Dermis blood vessel endothelial cell (primary cell): Measurements from ENCODE around the gene OR2A1. TPM values are rescaled to one million over a fixed set of nuclear protein-coding genes. Genes with fewer than 3 reads are reported as not detected.
"Not testable (repeated sequence)": the region's sequence is repeated elsewhere in the genome, so short reads cannot be mapped to it uniquely, and the experiment has no call there.

Source experiments
- DNase-seq: peaks from one replicate; pipeline ENCODE4 v3.0.0; 2010
- total RNA-seq: library from RNA; depleted of rRNA; stranded (reverse); fragments of >200 nt; gene quantifications from 2 replicates; pipeline ENCODE4 v1.2.3, GENCODE V29; 2014

The OR2A1 gene, protein sequence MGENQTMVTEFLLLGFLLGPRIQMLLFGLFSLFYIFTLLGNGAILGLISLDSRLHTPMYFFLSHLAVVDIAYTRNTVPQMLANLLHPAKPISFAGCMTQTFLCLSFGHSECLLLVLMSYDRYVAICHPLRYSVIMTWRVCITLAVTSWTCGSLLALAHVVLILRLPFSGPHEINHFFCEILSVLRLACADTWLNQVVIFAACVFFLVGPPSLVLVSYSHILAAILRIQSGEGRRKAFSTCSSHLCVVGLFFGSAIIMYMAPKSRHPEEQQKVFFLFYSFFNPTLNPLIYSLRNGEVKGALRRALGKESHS
- not detected in 2 replicates for total RNA-seq

DNA sequence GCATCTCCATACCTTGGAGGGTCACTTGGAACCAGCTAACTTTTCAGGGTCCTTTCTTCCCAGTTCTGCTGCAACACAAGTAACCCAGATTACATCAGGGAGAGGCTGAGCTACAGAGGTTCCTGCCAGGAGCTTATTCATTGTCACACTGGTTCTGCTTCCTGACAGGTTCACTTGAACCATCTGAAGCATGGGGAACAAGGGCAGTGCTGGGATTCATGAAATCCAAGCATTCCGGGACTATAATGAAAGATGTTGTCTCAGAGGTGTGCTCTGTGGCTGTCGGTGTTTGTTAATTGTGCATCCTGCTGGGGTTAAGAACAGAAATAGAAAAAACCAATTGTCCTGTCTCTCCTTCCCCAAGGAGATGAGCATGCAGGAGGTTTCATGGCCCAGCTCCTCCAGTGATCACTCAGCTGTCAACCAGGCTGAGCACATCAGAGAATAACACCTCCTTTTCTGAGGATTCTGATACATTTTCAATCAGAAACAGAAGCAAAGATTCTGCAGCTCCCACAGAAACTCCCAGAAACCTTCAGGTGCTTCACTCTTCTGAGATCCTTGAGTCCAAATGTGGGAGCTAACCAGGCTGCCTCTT lies at the start of gene OR2A1:
Gene OR2A1 (plus strand): TSS at position 548 of the 598 bp plus-strand sequence. CDS start 5,706 bp downstream, outside the sequence.
- not testable (repeated sequence) for DNase-seq

DNA sequence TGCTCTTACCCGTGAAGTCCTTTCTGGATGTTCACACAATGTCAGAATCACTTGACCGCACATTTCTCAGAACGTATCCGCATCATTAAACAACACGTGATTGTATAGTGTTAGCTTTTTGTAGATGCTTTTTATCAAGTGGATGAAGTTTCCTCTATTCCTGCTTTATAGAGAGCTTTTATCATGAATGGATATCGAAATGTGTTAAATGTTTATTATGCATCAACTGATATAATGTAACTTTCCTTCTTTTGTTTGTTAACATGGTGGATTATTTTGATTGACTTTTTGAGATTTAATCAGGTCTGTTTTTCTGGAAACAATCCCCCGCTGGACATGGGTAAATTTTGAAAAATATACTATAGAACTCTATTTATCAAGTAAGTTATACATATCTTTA lies 47.5 kb upstream of the OR2A1 start, which contains the start of gene OR2A7:
Gene OR2A7 (minus strand): TSS at position 101 of the 400 bp plus-strand sequence. CDS start 5,164 bp downstream, outside the sequence.
- not testable (repeated sequence) for DNase-seq

DNA sequence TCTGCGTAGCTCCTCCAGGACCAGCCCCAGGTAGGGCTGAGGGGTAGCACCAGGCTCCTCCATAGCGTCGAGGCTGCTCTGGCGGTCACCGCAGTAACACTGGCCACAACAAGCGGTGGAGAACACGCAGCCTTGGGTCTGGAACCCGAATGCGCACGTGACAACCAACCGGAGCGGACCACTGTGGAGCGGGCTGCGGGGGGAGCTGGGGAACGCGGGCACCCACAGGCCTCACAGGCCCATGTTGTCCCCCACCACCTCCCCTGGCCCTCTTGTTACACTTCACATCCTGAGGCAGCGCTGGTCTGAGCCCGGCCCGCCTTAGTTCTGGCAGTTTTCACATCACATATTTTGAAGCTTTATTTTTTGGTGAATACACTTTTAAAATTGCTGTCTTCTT lies 43.0 kb upstream of the OR2A1 start, which contains the start of gene CTAGE8:
Gene CTAGE8 (minus strand): TSS at position 101 of the 400 bp plus-strand sequence. CDS start 38 bp downstream, at position 63.
- not testable (repeated sequence) for DNase-seq

DNA sequence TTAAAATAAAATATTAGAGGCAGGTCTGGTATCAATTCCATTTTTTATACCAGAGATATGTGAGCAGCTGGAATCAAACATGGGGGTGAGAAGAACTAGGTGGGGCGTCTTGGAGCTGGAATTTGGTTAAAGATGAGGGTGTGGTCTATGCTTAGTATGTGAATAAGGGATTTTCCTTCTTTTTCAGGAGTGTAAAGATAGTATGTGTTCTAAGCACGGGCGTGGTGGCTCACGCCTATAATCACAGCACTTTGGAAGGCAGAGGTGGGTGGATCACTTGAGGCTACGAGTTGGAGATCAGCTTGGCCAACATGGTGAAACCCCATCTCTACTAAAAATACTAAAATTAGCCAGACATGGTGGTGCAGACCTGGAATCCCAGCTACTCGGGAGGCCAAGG lies 36.9 kb upstream of the OR2A1 start:
- DNase-seq = not testable (repeated sequence)

DNA sequence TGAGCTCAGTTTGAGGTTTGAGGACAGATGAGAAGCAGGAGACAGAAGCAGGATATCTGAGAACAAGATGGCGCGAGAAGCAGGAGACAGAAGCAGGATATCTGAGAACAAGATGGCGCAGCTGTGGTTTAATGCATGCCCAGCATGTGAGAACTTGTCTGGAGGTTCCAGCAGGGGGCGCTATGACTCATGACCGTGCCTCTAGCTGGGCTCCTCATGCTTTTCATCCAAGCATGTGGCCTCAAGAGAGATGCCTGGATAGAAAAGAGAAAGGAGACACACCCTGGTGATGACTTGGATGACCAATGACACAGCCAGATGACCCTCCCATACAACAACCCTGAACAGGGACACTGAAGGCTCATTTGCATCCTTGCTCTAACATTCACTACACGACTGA lies 32.2 kb upstream of the OR2A1 start:
- not testable (repeated sequence) for DNase-seq

DNA sequence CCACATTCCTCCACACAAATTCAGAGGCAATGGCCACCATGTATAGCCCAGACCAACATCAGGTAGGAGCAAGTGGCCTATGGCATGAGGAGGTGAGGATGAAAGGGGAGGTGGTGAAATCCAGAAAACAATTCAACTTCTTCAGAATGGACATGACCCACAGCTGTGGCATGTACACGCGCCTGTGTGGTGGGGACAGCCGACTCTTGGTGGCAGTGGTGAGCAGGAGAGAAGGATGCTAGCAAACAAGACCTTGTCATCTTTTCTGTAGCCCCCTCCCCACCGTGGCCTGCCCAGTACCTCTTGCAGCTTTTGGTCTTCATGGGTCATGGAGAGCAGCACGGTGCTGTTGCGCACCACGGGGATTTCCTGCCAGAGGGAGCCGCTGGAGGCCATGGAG lies 30.2 kb upstream of the OR2A1 start:
- DNase-seq = not testable (repeated sequence)

DNA sequence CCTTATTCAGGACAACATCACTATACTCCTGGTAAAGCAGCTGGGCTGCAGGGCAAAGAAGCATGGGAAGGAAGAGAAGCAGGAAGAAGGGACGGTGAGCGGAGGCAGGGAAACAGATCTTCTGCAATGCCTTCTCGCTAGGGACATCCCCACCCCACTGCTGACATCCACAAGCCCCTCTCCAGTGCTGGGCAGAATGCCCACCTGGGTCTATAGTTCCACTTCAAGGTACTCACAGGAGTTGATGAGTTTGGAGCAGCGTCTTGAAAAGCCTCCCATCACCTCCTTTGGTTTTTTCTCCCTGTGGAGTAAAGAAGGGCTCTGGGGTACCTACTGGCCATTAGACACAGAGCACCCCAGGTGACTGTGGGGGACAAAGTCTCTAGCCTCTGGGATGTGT lies 29.7 kb upstream of the OR2A1 start:
- DNase-seq = not testable (repeated sequence)

DNA sequence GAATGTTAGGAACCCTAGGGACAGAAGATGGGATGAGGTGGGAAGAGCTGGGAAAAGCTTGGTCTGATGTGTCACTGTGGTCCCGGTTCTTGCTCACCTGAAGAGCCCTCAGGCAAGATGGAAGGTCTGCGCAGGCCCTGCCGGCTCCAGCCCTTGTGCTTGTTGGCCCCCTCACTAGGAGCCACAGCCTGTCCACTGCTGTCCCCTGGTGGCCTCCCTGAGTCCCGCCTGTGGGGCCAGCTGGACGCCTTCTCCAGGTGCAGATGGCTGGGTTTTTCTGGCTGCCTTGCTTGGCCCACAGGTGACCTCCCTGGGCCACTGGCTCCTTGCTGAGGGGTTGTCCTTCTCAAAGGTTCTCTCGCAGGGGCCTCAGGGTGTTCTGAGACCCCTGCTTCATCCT lies 28.5 kb upstream of the OR2A1 start:
- not testable (repeated sequence) for DNase-seq

DNA sequence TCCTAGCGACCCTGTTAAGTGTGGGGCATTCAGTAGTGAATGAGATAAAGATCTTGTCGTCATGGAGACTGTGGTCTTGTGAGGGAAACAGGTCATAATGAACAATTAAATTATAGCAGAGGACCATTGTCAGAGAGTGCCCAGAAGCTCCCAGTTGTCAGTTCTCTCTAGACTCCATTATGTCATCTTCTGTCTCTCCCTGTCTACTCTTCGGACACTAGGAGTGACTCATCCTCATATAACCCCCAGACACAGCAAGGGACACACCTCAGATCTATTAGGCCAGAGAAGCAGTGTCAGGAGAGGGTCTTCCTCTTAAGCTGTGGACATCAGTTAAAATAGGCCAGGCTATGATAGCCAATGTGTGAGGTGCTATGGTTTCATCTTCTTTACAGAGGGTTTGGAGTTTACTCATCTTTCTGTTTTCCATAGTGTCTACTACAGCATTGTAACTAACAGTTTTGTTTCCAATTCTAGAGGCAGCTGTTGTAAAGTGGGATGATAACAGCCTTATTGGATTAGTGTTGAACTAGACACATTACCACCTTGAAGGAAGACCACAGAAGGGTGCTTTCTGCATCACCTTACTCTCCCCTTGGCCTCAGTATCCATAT lies 24.9 kb upstream of the OR2A1 start:
- not testable (repeated sequence) for DNase-seq

DNA sequence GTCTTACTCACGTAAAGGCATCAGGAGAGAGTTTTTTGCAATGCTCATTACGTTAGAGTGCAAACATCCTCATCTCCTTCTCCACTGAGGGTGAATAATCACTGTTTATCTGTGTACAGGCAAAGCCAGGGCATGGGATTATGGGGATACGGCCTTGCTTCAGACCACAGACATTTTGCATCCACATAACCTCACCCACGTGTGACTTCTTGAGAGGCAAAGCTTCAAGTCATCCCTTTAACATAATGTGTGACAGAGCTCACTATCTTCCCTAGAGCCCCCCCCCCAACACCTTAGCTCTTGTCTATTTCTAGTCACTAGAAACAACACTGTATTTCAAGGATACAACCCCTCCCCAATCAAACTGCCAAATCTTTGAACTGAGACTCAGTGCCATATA lies 20.6 kb upstream of the OR2A1 start:
- DNase-seq = not testable (repeated sequence)

DNA sequence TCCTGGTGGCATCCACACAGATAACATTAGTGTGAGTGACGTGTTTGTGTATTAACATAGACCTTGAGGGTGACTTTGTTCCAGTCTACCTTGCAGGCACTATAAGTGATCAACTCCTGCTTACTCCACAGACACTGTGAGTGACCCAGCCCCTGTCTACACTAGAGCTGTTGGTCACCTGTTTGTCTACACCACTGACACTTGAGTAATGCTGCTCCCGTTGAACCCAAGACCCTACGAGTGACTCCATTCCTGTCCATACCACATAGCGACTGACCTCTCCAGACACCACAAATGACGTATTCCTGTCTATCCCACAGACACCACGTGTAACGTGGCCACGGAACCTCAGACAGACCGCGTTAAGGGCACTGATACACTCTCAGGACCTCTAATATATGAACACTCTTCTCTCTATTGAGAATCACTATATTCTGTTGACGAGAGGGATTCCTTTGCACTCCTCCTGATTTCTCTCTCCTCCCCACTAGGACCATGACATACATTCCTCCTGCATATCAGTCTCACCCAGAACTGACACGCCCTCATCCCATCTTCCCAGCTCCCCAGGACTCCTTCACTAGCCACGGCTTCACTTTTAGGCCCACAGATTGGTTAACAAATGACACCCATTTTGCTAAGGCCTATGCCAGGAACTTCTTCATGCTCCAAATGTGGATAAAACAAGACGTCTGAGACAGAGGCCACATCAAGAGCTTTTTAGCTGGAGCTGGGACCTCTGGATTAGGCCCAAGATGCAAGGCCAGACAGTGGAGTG lies 19.6 kb upstream of the OR2A1 start:
- DNase-seq = not testable (repeated sequence)

DNA sequence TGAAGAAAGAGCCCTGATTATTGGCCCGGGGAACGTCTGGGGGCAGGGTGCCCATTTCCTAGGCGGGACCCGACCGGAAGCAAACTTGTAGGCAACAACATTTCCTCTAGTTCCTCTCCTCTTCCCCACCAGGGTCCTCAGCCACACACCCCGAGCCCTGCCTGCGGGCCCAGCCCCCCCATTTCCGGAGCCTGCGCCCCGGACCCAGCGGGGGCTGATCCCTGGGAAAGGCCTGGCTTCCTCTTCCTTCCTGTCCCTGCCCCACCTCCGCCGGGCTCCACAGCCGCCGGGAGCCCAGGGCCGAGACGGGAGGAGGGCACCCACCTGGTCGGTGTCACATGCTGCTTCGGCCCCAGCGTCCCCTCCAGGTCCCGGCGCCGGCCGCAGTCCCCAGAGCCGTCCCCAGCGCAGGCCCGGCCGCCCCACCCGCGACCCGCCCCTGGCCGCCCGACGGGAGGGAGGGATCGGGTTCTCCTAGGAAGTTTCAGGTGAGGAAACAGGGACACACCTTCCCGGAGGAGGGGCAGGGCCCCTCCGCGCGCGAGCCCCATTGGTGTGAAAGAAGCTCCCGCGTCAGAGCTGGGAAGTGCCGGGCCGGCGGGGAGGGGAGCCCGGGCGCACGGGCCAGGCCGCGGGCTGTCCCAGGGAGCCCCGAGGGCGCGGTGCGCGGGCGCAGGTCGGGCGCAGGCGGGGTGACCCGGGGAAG lies 18.3 kb upstream of the OR2A1 start:
- DNase-seq = not testable (repeated sequence)

DNA sequence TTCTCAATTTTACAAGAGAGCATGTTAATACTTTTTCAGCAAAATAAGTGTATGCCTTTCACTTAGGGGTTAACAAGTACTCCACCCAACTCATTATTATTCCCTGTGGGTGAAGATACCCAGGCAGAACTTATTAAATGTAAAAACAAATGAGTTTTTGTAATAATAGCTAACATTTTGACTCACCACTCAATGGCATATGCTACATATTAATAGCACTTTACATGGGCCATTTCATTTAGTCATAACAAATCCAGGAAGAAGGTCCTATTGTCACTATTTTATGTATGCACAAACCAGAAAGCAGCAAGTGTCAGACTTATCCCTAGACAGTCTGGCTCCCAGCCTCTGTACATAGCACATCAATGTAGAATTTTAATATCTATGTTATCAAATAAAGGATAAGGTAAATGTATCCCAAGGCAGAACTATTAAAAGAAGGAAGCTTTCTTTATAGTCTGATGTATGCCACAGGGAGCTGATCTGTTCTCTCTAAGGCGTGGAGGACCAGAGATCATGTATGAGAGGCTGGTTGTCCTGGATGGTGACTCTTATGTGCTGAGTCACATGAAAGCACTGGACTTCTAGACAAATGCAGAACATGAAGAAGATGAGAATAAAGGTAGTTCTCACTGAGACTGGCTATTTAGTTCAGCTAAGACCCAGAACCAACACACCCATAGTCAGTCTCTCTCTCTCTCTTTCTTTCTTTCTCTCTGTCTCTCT lies 9.5 kb upstream of the OR2A1 start:
- not testable (repeated sequence) for DNase-seq

DNA sequence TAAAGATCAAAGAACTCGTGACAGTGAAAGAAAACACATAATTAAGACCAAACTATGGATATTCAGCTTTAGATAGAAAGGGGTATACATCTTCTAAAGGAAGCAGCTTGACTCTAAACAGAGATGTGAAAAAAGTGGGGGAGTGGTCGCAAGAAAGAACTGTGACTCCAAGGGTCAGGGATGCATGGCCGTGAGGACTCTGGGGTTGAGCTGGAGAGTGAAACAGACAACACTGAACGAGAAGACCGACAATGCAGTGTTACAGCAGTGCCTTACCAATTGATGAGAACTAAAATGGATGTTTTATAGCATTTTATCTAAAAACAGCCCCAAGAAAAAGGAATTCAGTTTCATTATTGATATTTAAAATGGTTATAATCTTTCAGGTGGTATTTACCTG lies 8.6 kb upstream of the OR2A1 start:
- DNase-seq = not testable (repeated sequence)

DNA sequence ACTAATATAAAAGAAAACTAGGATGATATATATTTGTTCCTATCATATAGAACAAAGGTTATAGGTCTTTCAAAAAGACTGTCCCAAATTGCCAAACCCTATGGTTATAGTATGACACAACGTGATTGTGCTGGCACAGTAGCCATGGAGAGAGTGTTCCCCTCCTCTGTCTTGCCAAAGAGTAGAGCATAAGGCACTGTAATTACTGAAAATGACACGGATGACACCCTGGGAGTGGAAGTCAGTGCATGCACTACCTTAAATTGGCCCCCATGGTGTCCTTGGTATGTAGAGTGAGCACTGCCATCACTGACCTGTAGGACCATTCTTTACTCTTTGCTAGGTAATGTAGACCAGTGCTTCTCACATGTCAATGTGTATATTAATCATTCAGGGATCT lies 7.1 kb upstream of the OR2A1 start:
- not testable (repeated sequence) for DNase-seq

DNA sequence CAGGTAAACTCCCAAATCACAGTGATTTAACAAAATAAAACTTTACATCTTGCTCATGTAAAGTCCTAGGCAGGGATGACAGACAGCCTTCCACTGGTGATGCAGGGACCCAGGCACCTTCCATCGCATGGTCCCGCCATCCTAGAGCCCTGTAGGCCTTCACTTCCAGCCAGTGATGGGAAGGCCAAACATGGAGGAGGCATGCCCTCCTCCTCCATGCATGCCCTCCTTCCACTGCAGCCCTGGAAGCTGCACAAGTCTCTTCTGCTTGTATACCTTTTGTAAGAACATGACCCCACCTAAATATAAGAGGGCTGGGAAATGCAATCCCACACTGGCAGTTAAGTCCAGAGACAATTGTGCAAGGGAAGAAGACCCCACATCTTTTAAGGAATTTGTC lies 2.5 kb upstream of the OR2A1 start:
- not testable (repeated sequence) for DNase-seq

DNA sequence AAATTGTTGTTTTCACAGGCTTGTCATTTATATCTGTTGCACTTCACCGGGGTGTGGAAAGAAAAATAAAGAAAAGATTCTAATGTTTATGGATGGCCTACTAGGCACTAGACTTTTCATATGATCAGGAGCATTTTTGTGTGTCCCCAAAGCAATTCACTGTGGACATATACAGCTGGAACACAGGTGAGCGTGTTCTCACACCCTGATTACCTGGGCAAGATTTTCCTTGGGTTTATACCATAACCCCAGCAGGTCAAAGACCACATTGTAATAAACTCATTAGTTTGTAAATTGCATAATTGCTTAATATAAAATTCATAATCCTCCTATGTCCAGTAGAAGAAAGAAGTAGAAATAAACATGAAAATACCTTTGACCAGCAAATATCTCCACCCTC lies 1.0 kb upstream of the OR2A1 start:
- DNase-seq = not testable (repeated sequence)

DNA sequence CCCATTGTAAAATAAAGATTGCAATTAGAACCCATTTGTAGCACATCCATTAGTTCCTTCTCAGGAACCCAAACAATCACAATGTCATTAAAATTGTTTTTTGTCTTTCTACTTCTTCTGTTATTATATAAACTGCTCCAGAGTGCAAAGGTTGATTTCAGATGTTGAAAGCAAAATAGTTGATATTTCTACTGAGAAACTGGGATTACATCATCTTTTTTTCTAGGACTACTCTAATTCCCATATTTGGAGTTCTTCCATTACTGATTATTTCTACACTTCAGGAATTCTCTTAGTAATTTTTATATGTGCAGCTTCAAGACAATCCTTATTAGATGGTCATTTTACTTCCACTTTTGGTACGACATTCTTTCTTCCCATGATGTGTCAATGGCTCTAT lies 5.3 kb downstream of the OR2A1 start:
- not testable (repeated sequence) for DNase-seq

DNA sequence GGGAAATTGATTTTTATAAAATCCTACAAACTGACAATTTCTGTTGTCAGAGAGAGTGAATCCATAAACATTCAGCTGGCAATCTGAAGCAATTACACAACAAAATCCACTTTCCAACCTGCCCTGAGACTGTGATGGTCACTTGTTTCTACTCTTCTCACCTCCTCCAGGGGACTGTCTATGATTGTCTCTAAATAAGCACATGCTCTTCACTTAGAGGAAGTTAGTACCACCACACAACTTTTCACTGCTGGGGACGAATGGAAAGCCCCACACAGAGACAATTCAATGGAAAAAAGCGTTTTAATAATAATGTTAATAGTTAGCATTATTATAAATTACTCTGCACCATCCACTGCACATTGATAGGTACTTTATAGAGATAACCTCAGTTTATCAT lies 7.3 kb downstream of the OR2A1 start:
- not testable (repeated sequence) for DNase-seq

DNA sequence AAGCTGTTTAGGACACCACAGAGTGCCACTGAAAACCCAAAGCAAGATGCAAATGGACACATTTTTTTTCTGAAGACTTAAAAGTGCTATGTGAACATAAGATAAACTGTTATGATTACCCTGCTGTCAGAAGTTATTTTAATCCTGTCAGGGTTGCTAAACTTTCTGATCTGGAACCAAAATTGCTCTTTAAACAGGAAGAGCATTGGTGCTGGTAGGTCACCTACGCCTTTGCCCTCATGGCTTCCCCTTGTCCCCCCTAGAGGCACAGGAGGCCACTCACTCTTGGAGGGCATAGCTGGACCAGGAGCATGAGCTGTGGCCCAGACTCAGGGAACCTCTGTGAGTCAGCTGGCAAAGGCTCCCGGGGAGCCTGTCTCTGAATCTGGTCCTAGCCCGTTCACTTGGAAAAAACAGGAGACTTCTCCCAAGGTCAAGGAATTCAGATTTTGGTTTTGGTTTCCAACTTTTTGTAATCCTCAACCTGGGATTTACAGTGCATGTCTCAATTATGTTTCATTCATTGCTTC lies 9.5 kb downstream of the OR2A1 start:
- not testable (repeated sequence) for DNase-seq

DNA sequence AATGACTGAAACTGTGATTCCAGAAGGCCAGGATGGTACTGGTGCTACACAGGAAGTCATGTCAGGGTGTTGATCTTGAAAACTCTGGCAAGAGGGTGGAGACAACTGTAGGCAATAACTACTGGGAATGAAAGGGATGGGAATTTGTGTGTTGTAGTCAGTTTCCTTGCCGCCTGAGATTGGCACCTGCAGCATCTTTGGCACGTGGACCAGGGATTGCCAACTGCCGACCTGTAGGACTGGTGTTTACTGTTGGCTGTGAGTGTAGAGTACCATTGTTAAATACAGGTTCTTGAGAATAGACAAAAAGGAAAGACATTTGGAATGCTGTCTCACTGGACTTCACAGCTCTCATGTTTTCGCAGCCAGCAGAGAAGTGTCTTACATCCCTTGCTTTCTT lies 11.1 kb downstream of the OR2A1 start:
- DNase-seq = not testable (repeated sequence)
